ENCODE data around the gene TUBB. TPM values are rescaled to one million over a fixed set of nuclear protein-coding genes. Genes with fewer than 3 reads are reported as not detected.
"Not testable (repeated sequence)": the region's sequence is repeated elsewhere in the genome, so short reads cannot be mapped to it uniquely, and the experiment has no call there.

The TUBB gene
- total RNA-seq, 1 donor from 2014 or later, result 537 TPM

DNA sequence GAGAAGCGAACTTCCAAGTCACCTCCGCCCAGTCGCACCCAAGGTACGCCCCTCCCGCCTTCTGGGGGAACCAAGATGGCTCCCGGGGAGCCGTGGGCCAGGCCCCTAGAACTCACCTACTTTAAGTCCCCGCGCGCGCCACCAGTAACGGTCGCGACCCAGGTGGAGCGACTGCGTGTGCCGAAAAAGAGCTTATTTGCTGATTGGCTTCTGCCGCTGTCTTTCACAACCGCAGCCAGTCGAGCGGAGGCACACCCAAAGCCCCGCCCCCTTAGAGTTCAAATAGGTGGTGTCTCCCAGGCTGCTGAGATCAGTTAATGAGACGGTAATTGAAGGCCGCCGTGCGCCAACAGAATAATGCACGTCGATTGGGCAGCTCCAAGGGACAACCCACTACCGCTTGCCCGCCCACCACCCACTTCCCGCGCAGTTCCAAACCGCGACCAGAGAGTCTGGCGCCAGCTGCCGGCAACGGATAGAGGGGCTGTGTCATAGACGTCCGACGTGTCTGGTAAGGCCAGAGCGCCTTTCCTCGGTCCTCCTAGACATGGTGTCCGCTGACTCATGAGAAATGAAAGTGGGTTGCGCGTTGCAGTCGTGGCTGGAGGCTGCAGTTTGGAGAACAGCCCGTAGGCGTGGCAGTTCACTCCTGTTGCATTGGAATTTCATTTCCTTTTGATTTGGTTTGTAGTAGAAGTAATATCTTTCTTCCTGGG is 2.9 kb upstream of the TUBB start, which contains the start of gene MDC1:
Gene MDC1 (minus strand): TSS at position 153 of the 716 bp plus-strand sequence. CDS start 2,106 bp downstream, outside the sequence.
- peak; percentile 100 for DNase-seq (ENCODE audit: low spot score in 2 of 2)
- Histone ChIP-seq H3K27ac (peak within 1 kb of the TSS; percentile 93 to 94), H3K4me1 (peaks cover 0 to 24% of the 10 kb centered on the region in 2 donors), H3K27me3 (no peaks in the 10 kb centered on the region), H3K4me3 (peak within 1 kb of the TSS; percentile 69 to 77), H3K9me3 (no peaks in the 10 kb centered on the region), H3K36me3 (peaks cover 19 to 26% of the 10 kb centered on the region in 2 donors)
- intact Hi-C loops (cut with DNase I), result loop anchor here (1.0 kb wide), 3 partner anchors 26 to 100 kb away; partner anchors contain the start of genes MRPS18B and PPP1R10
- TF ChIP-seq CTCF (IDR thresholded peaks at IDR 0.05), result peak in 1 of 3 experiments; percentile 65

GRCh38 chr6:30717845-30718720 is 2.1 kb upstream of the TUBB start:
- peak overlapping the region; percentile 41 to 77 for H3K4me3 ChIP-seq
- peaks cover 15 to 26% of the 10 kb centered on the region in 2 donors for H3K36me3 ChIP-seq
- peaks cover 0 to 30% of the 10 kb centered on the region in 2 donors for H3K4me1 ChIP-seq
- H3K27me3 ChIP-seq; H3K9me3 ChIP-seq; DNase-seq (ENCODE audit: low spot score in 2 of 2): not testable (repeated sequence)
- intact Hi-C loops (cut with DNase I), result loop anchor here (1.0 kb wide), 3 partner anchors 27 to 101 kb away; partner anchors contain the start of genes MRPS18B and PPP1R10
- H3K27ac ChIP-seq, result peak overlapping the region; percentile 81 to 93

- Histone ChIP-seq H3K4me1 (peaks cover 0 to 43% of the 10 kb centered on the region in 2 donors), H3K9me3 (no peaks in the 10 kb centered on the region), H3K27ac (peak overlapping the region; percentile 59 to 72), H3K4me3 (peak overlapping the region; percentile 73 to 89), H3K36me3 (peaks cover 17 to 28% of the 10 kb centered on the region in 2 donors), H3K27me3 (no peaks in the 10 kb centered on the region)
- intact Hi-C loops (cut with DNase I), result no loop called here
- TF ChIP-seq CTCF (IDR thresholded peaks at IDR 0.05), result no peak
- no peak for DNase-seq (ENCODE audit: low spot score in 2 of 2)
Measured at GRCh38 chr6:30719356-30719755, 796 bp upstream of the TUBB start.

GRCh38 chr6:30720738-30721197 is 616 bp downstream of the TUBB start:
- intact Hi-C loops (cut with DNase I), result loop anchor here (1.0 to 10.0 kb wide), 6 partner anchors 22 to 236 kb away; partner anchors contain the start of genes FLOT1, HLA-E, MRPS18B and PPP1R10
- H3K4me3 ChIP-seq, result peak overlapping the region; percentile 73 to 89
- no peaks in the 10 kb centered on the region for H3K9me3 ChIP-seq
- no peaks in the 10 kb centered on the region for H3K27me3 ChIP-seq
- H3K36me3 ChIP-seq, result peaks cover 25 to 35% of the 10 kb centered on the region in 2 donors
- H3K4me1 ChIP-seq, result peaks cover 0 to 54% of the 10 kb centered on the region in 2 donors
- peak overlapping the region; percentile 87 to 96 for H3K27ac ChIP-seq
- DNase-seq (ENCODE audit: low spot score in 2 of 2), result peak in 1 of 2 donors; percentile 85
- no peak for TF ChIP-seq CTCF (IDR thresholded peaks at IDR 0.05)

DNA sequence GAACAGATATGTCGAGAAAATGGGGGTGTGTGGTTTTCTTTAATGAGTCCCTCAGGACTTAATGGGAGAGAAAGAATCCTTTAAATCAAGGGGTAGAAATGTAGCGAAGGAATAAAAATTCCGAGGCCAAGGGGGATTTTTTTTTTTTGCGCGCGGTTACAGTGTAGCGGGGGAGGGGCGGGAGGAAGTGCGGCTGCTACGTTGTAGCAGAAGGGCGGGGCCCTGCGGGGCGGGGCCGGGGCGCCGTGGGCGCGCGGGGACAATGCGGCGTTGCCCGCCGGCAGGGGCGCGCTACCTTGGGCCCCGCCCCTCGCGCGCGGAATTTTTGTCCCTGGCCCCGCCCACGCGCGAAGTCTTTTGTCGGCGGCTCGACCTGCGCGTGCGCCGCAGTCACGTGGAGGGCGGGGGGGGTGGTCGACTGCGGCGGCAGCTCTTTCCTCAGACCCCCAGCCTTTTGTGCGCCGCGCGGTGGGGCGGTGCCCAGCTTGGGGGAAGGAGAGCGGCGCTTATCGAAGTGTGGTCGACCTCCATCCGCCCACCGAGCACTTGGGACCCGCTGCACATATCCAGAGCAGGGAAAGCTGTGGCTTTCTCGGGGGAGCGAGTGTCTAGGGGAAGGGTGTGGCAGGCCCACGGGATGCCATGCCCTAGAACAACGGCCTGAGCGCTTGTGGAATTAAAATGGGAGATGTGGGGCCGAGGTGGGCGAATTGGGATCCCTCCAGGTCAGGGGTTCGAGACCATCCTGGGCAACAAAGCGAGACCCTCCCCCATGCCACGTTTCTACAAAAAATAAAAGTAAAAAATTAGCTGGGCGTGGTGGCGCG is 1.3 kb downstream of the TUBB start:
- Histone ChIP-seq H3K27ac (peak overlapping the region; percentile 87 to 96), H3K9me3 (no peaks in the 10 kb centered on the region), H3K4me1 (peaks cover 0 to 53% of the 10 kb centered on the region in 2 donors), H3K36me3 (peaks cover 25 to 39% of the 10 kb centered on the region in 2 donors), H3K4me3 (peak overlapping the region; percentile 73 to 89), H3K27me3 (no peaks in the 10 kb centered on the region)
- TF ChIP-seq CTCF (IDR thresholded peaks at IDR 0.05), result peak; percentile 9 to 58 (median 23)
- DNase-seq (ENCODE audit: low spot score in 2 of 2), result peak; percentile 32 to 95
- intact Hi-C loops (cut with DNase I), result loop anchor here (1.0 to 10.0 kb wide), 7 partner anchors 21 to 237 kb away; partner anchors contain the start of genes FLOT1, HLA-E, MRPS18B and PPP1R10

- H3K27me3 ChIP-seq, H3K9me3 ChIP-seq: not testable (repeated sequence)
- Histone ChIP-seq H3K4me3 (peak overlapping the region; percentile 73 to 89), H3K4me1 (peaks cover 0 to 49% of the 10 kb centered on the region in 2 donors), H3K36me3 (peaks cover 25 to 45% of the 10 kb centered on the region in 2 donors), H3K27ac (peak overlapping the region; percentile 83 to 87)
- intact Hi-C loops (cut with DNase I), result loop anchor here (1.0 to 10.0 kb wide), 3 partner anchors 43 to 237 kb away; partner anchors contain the start of gene HLA-E
- DNase-seq (ENCODE audit: low spot score in 2 of 2), result peak in 1 of 2 donors; percentile 81
Measured at GRCh38 chr6:30722025-30722279, 1.8 kb downstream of the TUBB start.
